ENCODE results near the gene ZSCAN4.

The ZSCAN4 gene

GRCh38 chr19:57708641-57709361 is 40.1 kb downstream of the ZSCAN4 start, which contains the start of gene ZNF154:
Gene ZNF154 (minus strand): TSS chr19:57709204. CDS start chr19:57708971, 233 bp downstream.
- Histone ChIP-seq H3K36me3 (ENCODE audit: insufficient read depth, low read length) (peaks cover 15% of the 10 kb centered on the region), H3F3A (ENCODE audit: insufficient read depth, low read length) (no peaks in the 10 kb centered on the region), H3K27me3 (ENCODE audit: insufficient read depth, low read length) (no peaks in the 10 kb centered on the region), H3K4me1 (ENCODE audit: insufficient read depth, low read length, severe bottlenecking) (peaks cover 4% of the 10 kb centered on the region), H2AFZ (ENCODE audit: low read length) (no peak within 1 kb of the TSS), H3K9ac (ENCODE audit: low read length) (peak within 1 kb of the TSS; percentile 56), H4K20me1 (ENCODE audit: insufficient read depth, low read length) (no peaks in the 10 kb centered on the region), H3K27ac (ENCODE audit: low read depth, low read length, poor library complexity, severe bottlenecking) (no peak within 1 kb of the TSS), H3K9me3 (ENCODE audit: low read length) (no peaks in the 10 kb centered on the region), H3K4me3 (ENCODE audit: low read depth, low read length, poor library complexity, severe bottlenecking) (peak within 1 kb of the TSS; percentile 52), H3K9me2 (ENCODE audit: low read depth, low read length) (no peaks in the 10 kb centered on the region), H3K4me2 (ENCODE audit: low read length) (peak within 1 kb of the TSS; percentile 57), H3K79me2 (ENCODE audit: insufficient read depth, low read length) (no peaks in the 10 kb centered on the region)
- no peak for TF ChIP-seq CTCF (IDR thresholded peaks at IDR 0.05; ENCODE audit: low read length)
- TF ChIP-seq EZH2 (IDR thresholded peaks at IDR 0.05; ENCODE audit: borderline replicate concordance, low read length): no peak

- Histone ChIP-seq H3F3A (ENCODE audit: insufficient read depth, low read length) (no peaks in the 10 kb centered on the region), H3K27ac (ENCODE audit: low read depth, low read length, poor library complexity, severe bottlenecking) (no peak overlapping the region), H3K27me3 (ENCODE audit: insufficient read depth, low read length) (no peaks in the 10 kb centered on the region), H3K4me2 (ENCODE audit: low read length) (no peak overlapping the region), H3K9me3 (ENCODE audit: low read length) (no peaks in the 10 kb centered on the region), H3K36me3 (ENCODE audit: insufficient read depth, low read length) (peaks cover 14% of the 10 kb centered on the region), H3K79me2 (ENCODE audit: insufficient read depth, low read length) (no peaks in the 10 kb centered on the region), H3K4me1 (ENCODE audit: insufficient read depth, low read length, severe bottlenecking) (peaks cover 4% of the 10 kb centered on the region), H3K4me3 (ENCODE audit: low read depth, low read length, poor library complexity, severe bottlenecking) (no peak overlapping the region), H2AFZ (ENCODE audit: low read length) (no peak overlapping the region), H4K20me1 (ENCODE audit: insufficient read depth, low read length) (no peaks in the 10 kb centered on the region), H3K9ac (ENCODE audit: low read length) (no peak overlapping the region), H3K9me2 (ENCODE audit: low read depth, low read length) (no peaks in the 10 kb centered on the region)
- no peak for TF ChIP-seq CTCF (IDR thresholded peaks at IDR 0.05; ENCODE audit: low read length)
- TF ChIP-seq EZH2 (IDR thresholded peaks at IDR 0.05; ENCODE audit: borderline replicate concordance, low read length): no peak
These were observed 40.9 kb downstream of the ZSCAN4 start for GRCh38 chr19:57709616-57710015.

GRCh38 chr19:57712222-57712621 is 43.5 kb downstream of the ZSCAN4 start:
- H4K20me1 ChIP-seq (ENCODE audit: insufficient read depth, low read length): no peaks in the 10 kb centered on the region
- no peak overlapping the region for H3K4me2 ChIP-seq (ENCODE audit: low read length)
- no peaks in the 10 kb centered on the region for H3K79me2 ChIP-seq (ENCODE audit: insufficient read depth, low read length)
- H3K9me3 ChIP-seq (ENCODE audit: low read length): peaks cover 6% of the 10 kb centered on the region; the same call in 1 of the 2 replicates
- TF ChIP-seq EZH2 (IDR thresholded peaks at IDR 0.05; ENCODE audit: borderline replicate concordance, low read length): no peak
- TF ChIP-seq CTCF (IDR thresholded peaks at IDR 0.05; ENCODE audit: low read length): no peak
- no peaks in the 10 kb centered on the region for H3K9me2 ChIP-seq (ENCODE audit: low read depth, low read length)
- peaks cover 4% of the 10 kb centered on the region for H3K4me1 ChIP-seq (ENCODE audit: insufficient read depth, low read length, severe bottlenecking)
- H3K9ac ChIP-seq (ENCODE audit: low read length): no peak overlapping the region
- H3K27ac ChIP-seq (ENCODE audit: low read depth, low read length, poor library complexity, severe bottlenecking): no peak overlapping the region
- H3K4me3 ChIP-seq (ENCODE audit: low read depth, low read length, poor library complexity, severe bottlenecking): no peak overlapping the region
- H3F3A ChIP-seq (ENCODE audit: insufficient read depth, low read length): no peaks in the 10 kb centered on the region
- H3K27me3 ChIP-seq (ENCODE audit: insufficient read depth, low read length): no peaks in the 10 kb centered on the region
- no peak overlapping the region for H2AFZ ChIP-seq (ENCODE audit: low read length)
- peaks cover 21% of the 10 kb centered on the region for H3K36me3 ChIP-seq (ENCODE audit: insufficient read depth, low read length)
